GM21381 (cell line): ENCODE results near the gene FAT1.
"Not testable (repeated sequence)": the region's sequence is repeated elsewhere in the genome, so short reads cannot be mapped to it uniquely, and the experiment has no call there.

Experiments
- ATAC-seq: cut with Tn5 transposase; IDR thresholded peaks from one replicate; pipeline ENCODE4 v1.9.1; 2021; ENCODE audit warnings: mild to moderate bottlenecking, moderate library complexity; ENCODE audit not compliant: unreplicated experiment

The FAT1 gene

DNA sequence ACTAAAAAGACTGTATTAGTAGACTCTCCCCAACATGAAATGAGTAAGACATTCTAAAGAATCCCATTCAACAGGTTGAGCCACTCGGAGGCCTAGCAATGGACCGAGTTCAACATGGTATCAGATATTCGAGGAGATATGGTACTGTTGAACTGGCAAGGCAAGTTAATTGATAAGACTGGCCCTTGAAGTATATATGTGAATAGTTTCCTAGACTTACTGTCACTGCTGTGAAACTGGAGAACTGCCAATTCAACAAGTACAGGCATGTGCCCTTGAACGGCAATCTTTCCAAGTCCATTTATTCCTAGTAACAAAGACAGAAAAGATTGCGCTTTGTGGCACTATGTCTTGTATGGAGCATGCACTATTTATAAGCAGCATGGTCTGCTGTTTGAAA, 24.4 kb downstream of the FAT1 start:
- ATAC-seq = no peak

DNA sequence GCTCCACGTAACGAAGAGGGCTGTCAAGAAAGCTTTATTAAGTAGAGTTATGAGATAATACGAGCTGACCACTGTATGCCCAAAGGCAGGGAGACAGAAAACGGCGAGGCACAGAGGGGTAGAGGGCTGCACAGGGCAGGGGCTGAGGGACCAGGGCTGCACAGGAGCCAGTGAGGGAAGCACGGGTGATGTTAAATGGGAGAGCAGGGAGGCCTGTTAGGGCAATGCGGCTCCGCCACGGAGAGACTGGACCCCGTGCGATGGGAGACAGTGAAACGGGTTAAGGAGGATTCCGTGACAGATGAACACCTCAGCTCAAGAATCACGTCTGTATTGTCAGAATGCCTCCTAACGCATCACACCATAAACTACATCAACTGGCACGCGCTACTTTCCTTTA, 25.1 kb downstream of the FAT1 start:
- no peak for ATAC-seq

DNA sequence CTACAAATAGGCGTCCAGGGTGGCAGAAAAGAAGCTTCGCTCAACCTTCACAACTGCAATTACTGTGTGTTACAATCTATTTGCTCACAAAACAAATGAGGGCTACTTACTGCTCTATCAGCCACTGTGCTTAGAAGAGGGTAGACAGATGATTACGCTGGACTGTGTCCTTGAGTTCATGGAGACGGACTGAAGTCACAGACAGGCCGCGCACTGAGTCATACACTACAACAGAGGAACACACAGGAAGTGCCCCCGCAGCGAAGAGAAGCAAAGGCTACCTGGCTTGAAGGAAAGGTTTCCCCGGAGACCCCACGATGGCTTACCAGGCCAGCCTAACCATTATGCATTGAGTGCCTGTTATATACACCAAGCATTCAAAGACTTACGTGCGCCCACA, 25.6 kb downstream of the FAT1 start:
- no peak for ATAC-seq

DNA sequence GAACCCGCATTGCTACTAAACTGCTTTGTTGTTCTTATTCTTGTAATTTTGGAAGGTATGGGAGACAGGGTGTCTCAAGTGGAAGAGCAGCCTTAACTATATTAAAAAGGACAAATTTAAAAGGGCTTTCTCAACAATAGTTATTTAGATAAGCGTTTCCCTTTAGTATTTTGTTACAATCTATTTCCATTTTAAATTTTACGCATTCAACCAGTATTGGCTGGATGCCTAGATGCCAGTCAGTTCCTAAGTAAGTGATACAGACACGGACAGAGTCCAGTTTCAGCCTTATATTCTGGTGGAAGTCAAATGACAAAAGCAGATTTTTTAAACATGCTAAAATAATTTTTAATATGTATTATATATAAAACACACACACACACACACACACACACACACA, 28.3 kb downstream of the FAT1 start:
- ATAC-seq = no peak

DNA sequence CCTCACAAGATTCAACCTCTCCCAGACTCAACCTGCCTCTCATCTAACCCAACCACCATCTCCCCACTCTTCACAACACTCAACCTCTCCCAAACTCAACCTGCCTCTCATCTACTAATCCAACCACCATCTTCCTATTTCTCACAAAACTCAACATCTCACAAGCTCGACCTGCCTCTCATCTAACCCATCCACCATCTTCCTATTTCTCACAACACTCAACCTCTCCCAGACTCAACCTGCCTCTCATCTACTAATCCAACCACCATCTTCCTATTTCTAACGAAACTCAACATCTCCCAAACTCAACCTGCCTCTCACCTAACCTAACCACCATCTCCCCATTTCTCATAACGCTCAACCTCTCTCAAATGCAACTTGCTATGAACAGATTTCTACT, 29.8 kb downstream of the FAT1 start:
- ATAC-seq = no peak

DNA sequence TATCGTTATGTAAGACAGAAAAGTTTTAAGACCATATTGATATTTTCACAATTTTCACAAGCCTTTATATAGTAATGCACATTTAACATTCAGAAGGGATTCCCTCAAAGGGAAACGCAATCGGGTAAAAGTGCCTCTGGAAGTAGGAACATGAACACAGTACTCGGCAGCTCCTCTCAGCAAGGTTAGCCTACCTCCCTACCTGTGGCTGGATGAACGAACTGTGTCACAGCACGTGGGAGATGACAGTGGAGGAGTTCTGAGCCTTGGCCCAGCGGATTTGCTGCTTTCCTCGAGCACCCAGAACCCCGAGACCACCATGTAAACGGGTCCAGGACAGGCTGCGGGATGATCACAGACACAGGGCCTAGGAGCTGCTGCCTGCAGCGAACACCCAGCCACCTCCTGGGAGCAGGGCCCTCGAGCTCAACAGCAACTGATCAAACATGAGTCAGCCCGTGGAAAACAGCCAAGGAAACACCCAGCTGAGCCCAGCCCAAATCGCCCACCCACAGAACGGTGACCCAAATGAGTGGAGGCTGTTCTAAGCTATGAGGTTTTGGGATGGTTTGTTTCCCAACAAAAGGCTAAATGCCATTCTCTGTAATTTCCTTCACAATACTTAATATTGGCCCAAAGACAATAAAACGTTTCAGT, 30.4 kb downstream of the FAT1 start:
- ATAC-seq = no peak

DNA sequence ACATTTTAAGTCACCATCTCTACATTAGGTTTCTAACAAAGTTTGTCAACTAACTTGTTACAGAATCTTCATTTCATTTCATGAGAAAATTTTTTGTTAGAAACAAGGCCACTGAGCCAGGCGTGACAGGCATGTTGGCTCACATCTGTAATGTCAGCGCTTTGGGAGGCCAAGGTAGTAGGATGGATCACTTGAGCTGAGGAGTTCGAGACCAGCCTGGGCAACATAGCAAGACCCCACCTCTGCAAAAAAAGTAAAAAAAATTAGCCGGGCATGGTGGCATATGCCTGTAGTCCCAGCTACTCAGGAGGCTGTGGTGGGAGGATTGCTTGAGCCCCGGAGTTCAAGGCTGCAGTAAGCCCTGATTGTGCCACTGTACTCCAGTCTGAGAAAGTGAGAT, 32.3 kb downstream of the FAT1 start:
- no peak for ATAC-seq

DNA sequence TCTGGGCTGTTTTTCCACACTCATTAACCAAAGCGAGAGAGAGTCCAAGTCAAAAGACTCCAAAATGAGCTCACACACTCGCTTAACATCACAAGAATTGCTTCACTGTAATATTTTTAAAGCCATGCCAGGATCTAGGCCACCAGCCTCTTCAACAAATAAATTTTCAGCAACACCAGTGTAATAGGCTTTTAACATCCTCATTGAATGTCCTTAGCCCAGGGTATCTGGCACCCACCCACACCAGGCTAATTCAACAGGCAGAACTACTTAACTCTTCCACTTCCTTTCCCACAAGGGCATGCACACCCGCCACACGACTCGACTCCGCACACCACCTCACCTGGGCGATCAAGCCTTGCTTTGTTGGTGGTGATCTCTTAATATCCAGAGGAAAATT, 34.2 kb downstream of the FAT1 start:
- ATAC-seq = no peak

DNA sequence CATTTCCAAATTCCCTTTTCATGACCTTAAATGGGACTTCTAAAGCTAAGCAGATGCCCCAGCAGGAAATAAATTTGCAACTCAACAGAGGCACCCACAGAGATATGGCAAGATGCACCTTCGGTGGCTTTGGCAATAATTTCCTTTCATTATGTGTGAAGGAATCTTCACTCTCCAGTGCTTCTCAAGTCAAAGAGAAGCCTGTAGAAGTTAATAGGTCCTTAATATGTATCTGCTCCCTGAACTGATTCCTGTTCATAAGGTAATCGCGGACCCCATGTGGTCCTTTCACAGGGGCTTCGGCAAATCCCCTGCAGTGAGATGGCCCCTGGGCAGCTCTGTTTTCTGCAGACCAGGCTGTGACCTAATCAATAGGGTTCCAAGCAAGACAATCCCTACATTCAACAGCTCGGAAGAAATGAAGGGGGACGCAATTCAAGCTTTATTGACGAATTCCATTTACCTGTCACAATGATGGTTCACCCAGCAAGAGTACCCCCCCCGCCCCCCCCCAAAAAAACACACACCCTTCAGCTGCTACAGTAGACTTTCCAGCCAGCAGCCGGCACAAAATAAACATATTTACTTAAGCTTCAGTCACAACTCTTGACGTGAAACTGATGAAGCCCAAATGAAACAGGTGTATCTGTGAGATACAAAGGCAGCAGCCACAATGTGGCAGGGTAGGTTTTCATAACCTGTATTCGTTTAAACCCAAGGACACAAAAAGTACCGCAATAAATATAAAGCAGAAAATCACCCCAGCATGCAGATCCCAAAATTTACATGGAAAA, 35.3 kb downstream of the FAT1 start:
- no peak for ATAC-seq

DNA sequence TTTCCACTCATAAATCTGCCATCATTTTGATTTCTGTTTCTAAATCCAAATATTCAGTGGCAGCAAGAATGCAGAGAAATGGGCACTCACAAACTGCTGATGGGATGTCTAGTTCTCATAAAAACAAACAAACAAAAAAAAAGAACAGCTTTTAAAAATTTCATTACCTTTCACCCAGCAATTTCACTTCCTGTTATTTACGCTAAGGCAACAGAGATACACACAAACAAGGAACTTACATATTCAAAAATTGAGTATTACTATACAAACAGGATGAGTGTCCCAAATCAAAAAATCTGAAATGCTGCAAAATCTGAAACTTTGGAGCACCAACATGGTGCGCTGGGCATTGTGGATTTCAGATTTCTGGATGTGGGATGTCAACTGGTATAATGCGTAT, 36.4 kb downstream of the FAT1 start:
- no peak for ATAC-seq

DNA sequence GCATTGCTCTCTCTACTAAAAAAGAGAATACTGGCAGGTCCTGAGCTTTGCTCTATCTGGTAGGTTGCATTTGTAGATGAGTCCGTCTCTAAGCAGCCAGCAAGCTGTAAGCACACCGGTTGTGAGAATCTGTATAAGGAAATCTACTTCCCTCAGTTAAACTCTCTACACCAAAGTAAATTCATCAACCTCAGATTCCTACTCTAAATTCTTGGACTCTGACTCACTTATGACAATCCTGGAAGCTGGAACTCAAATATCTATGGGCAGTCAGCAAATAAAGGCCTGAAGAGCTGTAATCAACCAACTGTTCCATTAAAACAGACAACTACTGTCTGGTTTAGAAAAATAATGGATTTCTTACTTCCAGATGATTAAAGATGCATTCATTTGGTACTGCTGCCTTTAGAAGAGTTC, 37.9 kb downstream of the FAT1 start:
- ATAC-seq = no peak

DNA sequence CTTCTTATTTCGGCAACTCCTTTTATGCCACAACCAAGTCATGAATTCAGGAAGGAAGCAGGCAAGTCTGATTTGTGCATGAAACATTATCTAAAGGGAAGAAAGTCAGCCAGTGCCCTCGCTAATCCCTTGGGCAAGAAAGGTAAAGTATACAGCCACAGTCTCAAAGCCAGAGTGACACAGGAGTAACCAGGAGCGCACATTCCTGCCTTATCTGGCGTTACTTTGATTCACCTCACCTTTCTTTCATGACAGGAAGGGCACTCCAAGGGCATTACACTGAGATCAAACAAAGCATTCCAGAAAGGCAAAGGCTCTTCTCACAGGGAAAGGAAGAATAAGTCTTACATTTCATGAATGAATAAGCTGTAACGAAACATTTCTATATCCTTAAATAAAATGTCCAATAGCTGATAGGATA, 38.8 kb downstream of the FAT1 start:
- ATAC-seq = no peak

DNA sequence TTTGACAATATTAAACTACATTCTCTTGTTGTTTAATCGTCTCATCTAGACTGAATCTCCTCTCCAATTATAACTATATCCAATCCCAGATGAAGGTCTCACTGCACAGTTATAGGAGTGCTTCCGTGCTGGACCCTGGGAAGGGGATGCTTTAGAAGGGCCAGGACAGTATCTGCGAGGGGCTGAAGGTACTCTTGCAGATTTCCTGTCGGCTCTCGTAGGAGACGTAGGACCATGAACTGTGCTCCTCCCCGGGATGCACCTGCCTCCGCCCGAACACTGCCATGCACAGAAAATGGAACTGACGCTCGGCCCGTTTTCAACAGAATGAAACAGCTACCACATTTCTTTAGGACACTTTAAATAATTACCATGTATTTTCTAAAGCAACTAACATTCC, 39.4 kb downstream of the FAT1 start:
- no peak for ATAC-seq

DNA sequence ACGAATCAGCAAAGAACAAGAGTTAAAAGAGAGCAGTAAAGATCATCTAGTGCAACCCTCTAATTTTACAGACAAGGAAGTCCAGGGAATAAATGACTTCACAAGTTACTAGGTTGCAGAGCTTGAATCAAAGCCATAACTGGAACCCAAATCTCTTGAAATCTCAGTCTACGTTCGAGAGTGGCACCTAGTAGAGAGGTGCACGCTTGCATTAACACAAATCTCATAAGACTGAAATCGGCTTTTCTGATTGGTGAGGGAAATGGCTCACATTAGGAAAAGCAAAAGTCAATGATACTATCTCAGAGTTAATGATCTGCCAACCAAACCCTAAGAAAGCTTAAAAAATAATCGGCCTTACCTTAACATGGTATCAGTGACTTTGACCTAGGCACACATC, 43.0 kb downstream of the FAT1 start:
- no peak for ATAC-seq

DNA sequence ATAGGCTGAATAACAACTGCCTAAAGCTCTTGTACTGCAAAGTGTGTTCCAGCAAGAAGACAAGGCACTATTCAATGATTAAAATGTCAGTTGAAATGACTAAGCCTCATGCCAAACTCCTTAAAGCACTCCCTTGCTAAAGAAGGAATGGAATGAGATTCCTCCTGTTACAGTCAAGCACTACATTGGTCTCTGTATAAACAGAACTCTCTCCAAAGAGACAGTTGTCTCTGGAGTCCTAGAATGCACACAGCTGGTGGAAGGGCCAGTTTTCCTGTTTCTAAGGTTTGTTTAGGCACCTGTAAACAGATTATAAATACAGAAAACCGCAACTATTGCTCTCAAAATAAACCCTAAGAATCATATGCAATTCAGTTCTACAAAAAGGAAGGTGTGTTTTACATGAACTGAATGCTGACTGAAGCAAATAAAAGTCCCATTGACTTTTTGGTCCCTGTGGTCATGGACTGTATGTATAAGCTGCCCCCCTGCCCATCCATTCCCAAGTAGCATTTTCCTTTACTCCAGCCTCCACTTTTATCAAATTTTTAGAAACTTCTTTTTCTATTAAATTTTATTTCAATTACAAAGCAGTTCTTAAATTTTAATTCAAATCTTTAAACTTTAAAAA, 47.0 kb downstream of the FAT1 start:
- no peak for ATAC-seq

DNA sequence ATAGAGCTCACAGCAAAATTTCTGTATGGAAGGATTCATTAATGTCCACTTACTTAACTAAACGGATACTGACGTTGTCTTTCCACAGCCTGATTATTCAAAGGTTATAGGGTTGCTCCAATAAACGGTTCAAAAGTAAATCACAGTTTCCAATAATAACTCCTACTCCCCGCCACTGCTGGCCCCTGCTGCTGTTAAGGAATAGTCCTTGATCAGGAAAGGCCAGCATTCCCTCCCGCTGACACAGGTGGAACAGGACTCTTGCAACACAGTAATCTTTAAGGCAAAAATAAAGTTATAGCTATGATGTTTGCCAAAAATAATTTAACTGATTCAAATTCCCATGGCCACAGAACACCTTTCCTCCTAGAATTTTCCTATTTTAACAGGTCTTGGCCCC, 53.9 kb downstream of the FAT1 start:
- ATAC-seq = no peak

DNA sequence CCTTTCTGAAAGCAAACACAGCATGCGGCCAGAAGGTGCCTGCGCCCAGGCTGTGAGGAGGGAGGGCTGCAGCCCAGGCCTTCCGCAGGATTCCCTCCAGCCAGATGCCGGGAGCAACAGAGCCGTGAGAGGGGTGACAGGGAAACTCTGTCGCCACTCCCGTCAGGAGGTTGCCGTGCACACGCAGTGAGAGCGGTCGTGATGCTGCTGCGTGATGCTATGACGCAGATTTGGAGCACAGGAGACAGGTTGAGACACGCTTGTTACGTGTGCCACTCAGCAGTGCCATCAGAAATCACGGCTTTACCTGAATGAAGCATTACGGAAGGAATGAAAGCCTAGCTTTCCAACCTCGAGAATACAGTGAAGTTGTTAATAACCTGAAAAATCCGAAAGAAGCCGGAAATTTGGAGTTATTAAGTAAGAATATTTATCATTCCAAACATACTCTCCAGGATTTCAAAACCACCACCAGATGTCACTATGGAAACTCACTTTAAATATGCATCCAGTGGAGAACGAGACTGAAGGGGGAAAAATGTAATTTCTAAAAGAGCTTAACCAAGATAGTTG, 54.4 kb downstream of the FAT1 start:
- ATAC-seq = no peak

DNA sequence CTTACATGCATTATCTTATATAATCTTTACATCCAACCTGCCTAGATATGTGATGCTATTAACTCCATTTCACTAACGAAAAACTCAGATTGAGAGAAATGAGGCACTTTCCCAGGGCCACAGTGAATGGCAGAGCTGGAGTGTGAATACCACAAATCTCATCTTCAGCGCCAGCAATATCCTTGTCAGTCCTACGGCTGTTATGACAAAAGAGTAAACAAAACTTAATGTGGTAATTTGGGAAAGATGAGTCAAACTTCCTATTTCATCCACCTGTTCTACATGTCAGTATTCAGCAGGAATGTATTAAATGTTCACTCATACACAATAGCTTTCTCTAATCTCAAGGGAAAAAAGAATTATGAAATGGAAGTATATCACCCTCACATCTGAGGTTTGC, 56.9 kb downstream of the FAT1 start:
- ATAC-seq = no peak

DNA sequence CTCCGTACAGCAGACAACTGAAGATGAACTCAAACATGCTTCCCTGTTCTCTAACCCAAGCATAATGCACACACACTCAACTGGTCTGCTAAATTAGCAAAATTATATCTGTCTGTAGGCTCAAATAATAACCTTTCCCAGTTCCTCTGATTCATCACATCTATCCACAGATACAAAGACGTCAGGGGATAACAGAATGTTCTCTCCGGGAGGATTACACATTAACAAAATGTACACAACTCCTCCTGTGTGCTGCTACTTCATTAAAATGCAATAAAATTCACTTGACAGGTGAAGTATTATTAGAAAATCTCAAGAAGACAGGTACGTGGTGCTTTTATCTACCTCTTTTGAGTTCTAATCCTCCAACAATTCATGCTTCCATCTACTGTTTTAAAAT, 57.4 kb downstream of the FAT1 start:
- no peak for ATAC-seq

DNA sequence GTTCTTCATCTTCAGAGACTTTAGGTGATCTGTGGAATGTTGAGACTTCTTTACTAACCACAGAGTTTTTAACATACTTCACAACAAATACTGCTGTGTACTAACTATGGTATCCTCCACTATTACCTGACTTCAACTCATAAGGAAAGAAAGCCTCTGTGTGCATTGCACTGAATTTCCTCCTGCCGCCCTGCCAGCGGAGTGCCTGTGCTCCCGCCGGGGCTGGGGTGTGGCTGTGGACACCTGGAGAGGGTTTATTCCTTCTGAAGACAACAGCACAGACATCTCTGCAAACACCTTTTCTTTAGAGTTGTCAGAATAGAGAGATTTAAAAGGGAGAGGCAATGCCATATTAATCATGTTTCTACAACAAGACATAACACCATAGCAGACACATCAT, 63.3 kb downstream of the FAT1 start:
- no peak for ATAC-seq

DNA sequence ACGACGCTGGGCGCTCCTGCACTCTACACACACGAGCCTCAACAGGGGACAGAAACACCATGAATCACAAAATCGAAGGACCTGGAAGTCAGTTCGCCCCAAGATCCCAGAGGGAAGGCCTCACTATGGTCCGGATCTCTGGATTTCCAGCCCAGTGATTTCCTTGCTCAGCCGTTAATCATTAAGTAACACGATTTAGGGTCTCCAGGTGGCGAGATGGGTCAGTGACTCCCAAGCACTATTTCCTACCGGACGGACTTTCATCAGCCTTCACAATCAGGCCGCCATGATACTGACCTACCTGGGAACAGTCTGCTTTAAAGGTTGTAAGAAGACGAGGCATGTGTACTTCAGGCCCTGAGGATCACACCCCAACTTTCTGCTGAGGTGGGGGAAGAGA, 63.7 kb downstream of the FAT1 start:
- ATAC-seq = no peak

DNA sequence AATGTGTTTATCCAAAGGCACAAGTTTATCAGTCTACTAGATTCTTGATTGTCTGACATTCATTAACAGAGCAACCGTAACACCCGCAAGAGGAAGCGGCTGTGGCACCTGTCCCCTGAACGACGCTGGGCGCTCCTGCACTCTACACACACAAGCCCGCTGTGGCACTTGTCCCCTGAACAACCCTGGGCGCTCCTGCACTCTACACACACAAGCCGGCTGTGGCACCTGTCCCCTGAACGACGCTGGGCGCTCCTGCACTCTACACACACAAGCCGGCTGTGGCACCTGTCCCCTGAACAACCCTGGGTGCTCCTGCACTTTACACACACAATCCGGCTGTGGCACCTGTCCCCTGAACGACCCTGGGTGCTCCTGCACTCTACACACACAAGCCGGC, 64.2 kb downstream of the FAT1 start:
- not testable (repeated sequence) for ATAC-seq
